K562 (cell line): ENCODE measurements around the gene FRMD4A. TPM values are rescaled to one million over a fixed set of nuclear protein-coding genes. Genes with fewer than 3 reads are reported as not detected.

Experiments
- ATAC-seq: fragments of 200-7000 bp; cut with Tn5 transposase; 3 replicates; pipeline ENCODE4 v1.9.1; 2020; ENCODE audit warnings: moderate library complexity
- BruUV-seq: library from RNA; stranded (reverse); fragments of 400-500 nt; replicated peaks from 2 replicates; lab custom pipeline; 2021; lab: Mats Ljungman, UMichigan
- CTCF ChIA-PET: fragments of 300-600 bp; formaldehyde crosslinking; extraction: SDS; loops from one replicate; lab custom pipeline; 2021; ENCODE audit warnings: low intra/inter-chr PET ratio; lab: Yijun Ruan, JAX
- POLR2A ChIA-PET: fragments of 300-600, 350-650 bp; sonication (Branson Sonifier 250); formaldehyde crosslinking; extraction: SDS; loops from one replicate; lab custom pipeline; 2021; ENCODE audit warnings: antibody characterized with exemption, inconsistent platforms; lab: Yijun Ruan, JAX
- DNase-seq, 4 experiments: peaks; one replicate each; pipeline versions ENCODE4 v3.0.0 to v3.0.0-alpha.2; 2011 to 2018; ENCODE audit warnings: low spot score in 3 of 4, mixed read lengths in 3 of 4; ENCODE audit errors: extremely low read depth in 1 of 4
- FAIRE-seq: peaks from 2 replicates; lab custom pipeline; 2011; peaks lifted over from hg19 to GRCh38; lab: Jason Lieb, UNC
- H2AFZ ChIP-seq: 2 replicates; pipeline ENCODE4 v1.6.0; 2011; ENCODE audit warnings: low read depth, low read length, control low read depth, inconsistent platforms
- H3K27ac ChIP-seq: fragments of 200-600 bp; 3 replicates; pipeline ENCODE4 v1.8.0; 2011; ENCODE audit warnings: low read depth, mild to moderate bottlenecking, control low read depth, inconsistent platforms, low read length, moderate library complexity, mixed read lengths; ENCODE audit errors: extremely low read depth
- H3K27me3 ChIP-seq, 2 experiments: fragments of 300-600 bp in 1 of 2; 2 replicates in 1 of 2; 3 replicates in 1 of 2; pipeline versions ENCODE4 v1.6.0 to v1.8.0; 2011; ENCODE audit warnings: inconsistent platforms in 2 of 2, low read length in 2 of 2, mild to moderate bottlenecking in 1 of 2, mixed read lengths in 1 of 2, moderate library complexity in 1 of 2; ENCODE audit not compliant: control insufficient read depth in 2 of 2, insufficient read depth in 2 of 2
- H3K36me3 ChIP-seq: fragments of 300-600 bp; 3 replicates; pipeline ENCODE4 v1.8.0; 2011; ENCODE audit warnings: mild to moderate bottlenecking, low read length, inconsistent platforms; ENCODE audit not compliant: control insufficient read depth, insufficient read depth
- H3K4me1 ChIP-seq, 2 experiments: fragments of 200-600 bp in 1 of 2; replicated peaks in 1 of 2; 2 replicates in 1 of 2; 3 replicates in 1 of 2; pipeline versions ENCODE4 v1.5.1 to v1.8.0; 2011; ENCODE audit warnings: inconsistent platforms in 2 of 2, low read length in 2 of 2, mild to moderate bottlenecking in 1 of 2, mixed read lengths in 1 of 2, moderate library complexity in 1 of 2; ENCODE audit not compliant: control insufficient read depth in 2 of 2, insufficient read depth in 2 of 2
- H3K4me2 ChIP-seq: 2 replicates; pipeline ENCODE4 v1.6.1; 2011; ENCODE audit warnings: low read length, control low read depth, inconsistent platforms, mixed read lengths; ENCODE audit not compliant: insufficient read depth
- H3K4me3 ChIP-seq: fragments of 200-600 bp; sonication (generic), shearing (Covaris generic); 2 replicates; pipeline ENCODE4 v1.5.1; 2016; ENCODE audit warnings: control low read depth, inconsistent platforms
- H3K79me2 ChIP-seq: fragments of 200-600 bp; 3 replicates; pipeline ENCODE4 v1.8.0; 2011; ENCODE audit warnings: low read length, inconsistent platforms; ENCODE audit not compliant: control insufficient read depth, insufficient read depth
- H3K9ac ChIP-seq, 2 experiments: 2 replicates each; pipeline versions ENCODE4 v1.6.0 to v1.6.1; 2011; ENCODE audit warnings: low read depth in 2 of 2, low read length in 2 of 2, control low read depth in 1 of 2, inconsistent platforms in 1 of 2, mild to moderate bottlenecking in 1 of 2, mixed read lengths in 1 of 2; ENCODE audit not compliant: insufficient read depth in 1 of 2
- H3K9me1 ChIP-seq: one replicate; pipeline ENCODE4 v1.6.0; 2011; ENCODE audit warnings: inconsistent platforms, mild to moderate bottlenecking, low read length, moderate library complexity; ENCODE audit not compliant: control insufficient read depth, insufficient read depth
- H3K9me3 ChIP-seq: replicated peaks from 2 replicates; pipeline ENCODE4 v1.5.1; 2011; ENCODE audit warnings: low read depth, low read length, inconsistent platforms; ENCODE audit not compliant: control insufficient read depth, insufficient read depth
- H4K20me1 ChIP-seq: replicated peaks from 2 replicates; pipeline ENCODE4 v1.6.1; 2011; ENCODE audit warnings: low read length, inconsistent platforms, mixed read lengths; ENCODE audit not compliant: control insufficient read depth, insufficient read depth
- CBFA2T2 ChIP-seq: fragments of 450-650 bp; conservative IDR thresholded peaks from 2 replicates; pipeline ENCODE4 v1.6.1; 2017; ENCODE audit warnings: mild to moderate bottlenecking
- ID3 ChIP-seq, 2 experiments: fragments of 250-450 bp in 1 of 2; fragments of 450-650 bp in 1 of 2; sonication (Bioruptor Pico) in 1 of 2; IDR thresholded peaks; 2 replicates each; pipeline versions ENCODE4 v1.6.1 to v1.8.0; 2016 to 2021; ENCODE audit warnings: mild to moderate bottlenecking in 2 of 2, moderate library complexity in 2 of 2, missing compliant biosample characterization in 1 of 2, missing genetic modification characterization in 1 of 2
- KAT7 ChIP-seq: sonication (generic); formaldehyde crosslinking; IDR thresholded peaks from 2 replicates; pipeline ENCODE4 v1.8.0; 2022; ENCODE audit warnings: missing genetic modification reagents, mild to moderate bottlenecking, borderline replicate concordance
- RAD21 ChIP-seq, 2 experiments: fragments of 250-450 bp in 1 of 2; fragments of 450-650 bp in 1 of 2; sonication (Bioruptor Pico) in 1 of 2; formaldehyde crosslinking in 1 of 2; IDR thresholded peaks in 1 of 2; conservative IDR thresholded peaks in 1 of 2; 2 replicates each; pipeline versions ENCODE4 v1.4.0 to v1.8.0; 2020 to 2022; ENCODE audit warnings: mild to moderate bottlenecking in 2 of 2, moderate library complexity in 1 of 2
- ZFPM2 ChIP-seq: fragments of 250-450 bp; sonication (Bioruptor Pico); IDR thresholded peaks from 2 replicates; pipeline ENCODE4 v1.5.1; 2022; ENCODE audit warnings: mild to moderate bottlenecking
- ZNF639 ChIP-seq, 2 experiments: fragments of 200-800 bp in 1 of 2; sonication (Bioruptor generic) in 1 of 2; sonication (generic) in 1 of 2; formaldehyde crosslinking in 1 of 2; IDR thresholded peaks in 1 of 2; conservative IDR thresholded peaks in 1 of 2; 2 replicates each; pipeline versions ENCODE4 v1.5.0 to v1.6.1; 2016 to 2020; ENCODE audit warnings: missing compliant biosample characterization in 1 of 2, missing genetic modification characterization in 1 of 2, missing genetic modification reagents in 1 of 2
- WGBS: fragments of 100-300 bp; shearing (Covaris generic); methylation state at CpG from one replicate; pipeline ENCODE4 v1.1.6; 2016; ENCODE audit warnings: low coverage, mixed read lengths; ENCODE audit not compliant: insufficient coverage; ENCODE audit errors: missing lambda C conversion rate; 5-methylcytosine and 5-hydroxymethylcytosine counted together
- in situ Hi-C: fragments of 300-500 bp; cut with MboI; formaldehyde crosslinking; loops from 4 replicates; pipeline ENCODE4 v1.15.0; 2018; ENCODE audit warnings: inconsistent platforms, mixed read lengths
- intact Hi-C: fragments of 100-400 bp; cut with micrococcal nuclease; formaldehyde crosslinking; loops from 2 replicates; pipeline ENCODE4 v1.14.2; 2022
- polyA plus RNA-seq, 8 experiments: library from polyadenylated mRNA; depleted of rRNA in 4 of 8; stranded (reverse) in 5 of 8; unstranded in 3 of 8; fragments of >200 nt; fragmentation: Nextera tagmentation in 2 of 8; fragmentation: Illumina TruSeq in 1 of 8; extraction: Ambion mirVana in 2 of 8; extraction: Trizol in 1 of 8; gene quantifications; 2 replicates each; pipeline versions ENCODE4 v1.2.1 to v1.2.3, GENCODE V29; 2011 to 2014; ENCODE audit warnings: inconsistent platforms in 1 of 8, missing spikeins in 1 of 8
- total RNA-seq, 7 experiments: library from RNA; depleted of rRNA in 6 of 7; stranded (reverse); fragments of >200 nt in 6 of 7; fragmentation: Illumina TruSeq in 2 of 7; extraction: Trizol in 2 of 7; gene quantifications; 2 replicates each; pipeline versions ENCODE4 v1.2.1 to v1.2.3, GENCODE V29; 2011 to 2021; ENCODE audit warnings: low replicate concordance in 1 of 7
- TF ChIP-seq, protein P1 (sequence below): IDR thresholded peaks from 2 replicates; pipeline ENCODE4 v1.6.1; 2011; ENCODE audit warnings: borderline replicate concordance, low read depth, mild to moderate bottlenecking, moderate library complexity, low read length; ENCODE audit not compliant: insufficient read depth, poor library complexity, severe bottlenecking

The FRMD4A gene
- total and polyA plus RNA-seq, 9 of the 15 experiments (the other 6 are each of a cell fraction or from before 2014, with no cell fraction given) = 0.80 to 5.2 (median 3.0) TPM

DNA sequence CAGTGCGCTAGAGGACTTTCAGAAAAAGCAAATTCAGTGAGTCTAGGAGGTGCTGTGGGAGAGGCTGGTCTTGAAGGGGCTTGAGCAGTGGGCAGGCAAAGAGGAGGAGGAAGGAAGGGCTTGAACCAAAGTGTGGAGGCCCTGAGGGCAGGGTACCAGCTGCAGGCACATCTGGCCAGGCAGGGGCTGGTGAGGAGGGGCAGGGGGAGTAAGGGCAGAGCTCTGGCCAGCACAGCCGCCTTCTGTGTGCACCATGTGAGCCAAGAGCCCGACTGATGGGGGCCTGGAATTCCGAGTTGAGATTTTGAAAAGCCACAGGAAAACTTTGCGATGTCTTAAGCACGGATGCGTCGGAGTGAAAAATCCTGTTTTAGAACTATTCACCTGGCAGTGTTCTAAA, 669.5 kb downstream of the FRMD4A start:
- intact Hi-C loops (loop anchor here (5.0 kb wide), 1 partner anchor 61 kb away; no protein-coding TSS in a partner anchor), in situ Hi-C loops (no loop called here)
- H3K4me2 ChIP-seq = no peak overlapping the region
- no peaks in the 10 kb centered on the region for H3K9me3 ChIP-seq
- no peaks in the 10 kb centered on the region; a peak in 1 of 5 replicates for H3K27me3 ChIP-seq
- peaks cover 0 to 3% of the 10 kb centered on the region in 2 experiments; a peak in 1 of 5 replicates for H3K4me1 ChIP-seq
- H3K9ac ChIP-seq = no peak overlapping the region
- WGBS = 44% methylated on average over 6 of the region's 8 CpGs
- no peak for ATAC-seq
- BruUV-seq = no TSS peak
- H3K36me3 ChIP-seq = peaks cover under 1% of the 10 kb centered on the region; the same call in 1 of the 3 replicates
- H3K4me3 ChIP-seq = no peak overlapping the region
- DNase-seq = no peak
- H2AFZ ChIP-seq = no peak overlapping the region
- TF ChIP-seq ZNF639 (CRISPR knock-in tag; conservative IDR thresholded peaks at IDR 0.05 in 1 of 2, IDR thresholded peaks at IDR 0.05 in 1 of 2) = no peak
- no peak for TF ChIP-seq RAD21 (CRISPR knock-in tag; conservative IDR thresholded peaks at IDR 0.05 in 1 of 2, IDR thresholded peaks at IDR 0.05 in 1 of 2)
- TF ChIP-seq KAT7 = no peak
- no peak for TF ChIP-seq ZFPM2
- TF ChIP-seq ID3 (CRISPR knock-in tag; IDR thresholded peaks at IDR 0.05) = no peak
- no peak for TF ChIP-seq ID3 (tag; IDR thresholded peaks at IDR 0.05)
- TF ChIP-seq CBFA2T2 = no peak
- TF ChIP-seq, protein P1, sequence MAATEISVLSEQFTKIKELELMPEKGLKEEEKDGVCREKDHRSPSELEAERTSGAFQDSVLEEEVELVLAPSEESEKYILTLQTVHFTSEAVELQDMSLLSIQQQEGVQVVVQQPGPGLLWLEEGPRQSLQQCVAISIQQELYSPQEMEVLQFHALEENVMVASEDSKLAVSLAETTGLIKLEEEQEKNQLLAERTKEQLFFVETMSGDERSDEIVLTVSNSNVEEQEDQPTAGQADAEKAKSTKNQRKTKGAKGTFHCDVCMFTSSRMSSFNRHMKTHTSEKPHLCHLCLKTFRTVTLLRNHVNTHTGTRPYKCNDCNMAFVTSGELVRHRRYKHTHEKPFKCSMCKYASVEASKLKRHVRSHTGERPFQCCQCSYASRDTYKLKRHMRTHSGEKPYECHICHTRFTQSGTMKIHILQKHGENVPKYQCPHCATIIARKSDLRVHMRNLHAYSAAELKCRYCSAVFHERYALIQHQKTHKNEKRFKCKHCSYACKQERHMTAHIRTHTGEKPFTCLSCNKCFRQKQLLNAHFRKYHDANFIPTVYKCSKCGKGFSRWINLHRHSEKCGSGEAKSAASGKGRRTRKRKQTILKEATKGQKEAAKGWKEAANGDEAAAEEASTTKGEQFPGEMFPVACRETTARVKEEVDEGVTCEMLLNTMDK = no peak
- no peaks in the 10 kb centered on the region for H3K79me2 ChIP-seq
- FAIRE-seq = no peak
- H3K27ac ChIP-seq = no peak overlapping the region
- ChIA-PET POLR2A (no interaction called here), CTCF (interaction anchor here (2.3 kb wide), 1 partner anchor 117 kb away, joined by 23 read pairs; no protein-coding TSS in a partner anchor)
- no peaks in the 10 kb centered on the region for H3K9me1 ChIP-seq
- peaks cover 10% of the 10 kb centered on the region for H4K20me1 ChIP-seq
